MCF 10A (cell line): ENCODE measurements around the gene PABPN1L. TPM values are rescaled to one million over a fixed set of nuclear protein-coding genes. Genes with fewer than 3 reads are reported as not detected.

Experiments used
- BruUV-seq: library from RNA; stranded (reverse); fragments of 400-500 nt; replicated peaks from 2 replicates; lab custom pipeline; 2021; lab: Mats Ljungman, UMichigan
- CTCF ChIA-PET: fragments of 300-600 bp; sonication (Branson Sonifier 250); formaldehyde crosslinking; extraction: SDS; loops from one replicate; lab custom pipeline; 2021; ENCODE audit warnings: antibody characterized with exemption, inconsistent platforms; lab: Yijun Ruan, JAX
- POLR2A ChIA-PET: fragments of 300-600, 350-650 bp; sonication (Branson Sonifier 250); formaldehyde crosslinking; extraction: SDS; loops from one replicate; lab custom pipeline; 2020; ENCODE audit warnings: antibody characterized with exemption, inconsistent platforms; lab: Yijun Ruan, JAX
- DNase-seq: peaks from one replicate; pipeline ENCODE4 v3.0.0-alpha.2; 2018; ENCODE audit not compliant: unreplicated experiment
- H3K27ac Mint-ChIP-seq: one replicate; pipeline ENCODE4 v1.8.0; 2022; ENCODE audit warnings: mild to moderate bottlenecking, low read depth, mixed read lengths; ENCODE audit not compliant: unreplicated experiment
- H3K27me3 Mint-ChIP-seq: one replicate; pipeline ENCODE4 v1.8.0; 2022; ENCODE audit warnings: mixed read lengths; ENCODE audit not compliant: insufficient read depth, unreplicated experiment
- H3K36me3 Mint-ChIP-seq: one replicate; pipeline ENCODE4 v1.8.0; 2022; ENCODE audit warnings: mild to moderate bottlenecking, moderate library complexity, mixed read lengths; ENCODE audit not compliant: insufficient read depth, unreplicated experiment
- H3K4me1 Mint-ChIP-seq: one replicate; pipeline ENCODE4 v1.8.0; 2022; ENCODE audit warnings: mixed read lengths; ENCODE audit not compliant: insufficient read depth, unreplicated experiment
- H3K4me3 Mint-ChIP-seq: one replicate; pipeline ENCODE4 v1.8.0; 2022; ENCODE audit warnings: mild to moderate bottlenecking, moderate library complexity, mixed read lengths; ENCODE audit not compliant: unreplicated experiment
- H3K9me3 Mint-ChIP-seq: one replicate; pipeline ENCODE4 v1.8.0; 2022; ENCODE audit warnings: mixed read lengths; ENCODE audit not compliant: unreplicated experiment
- intact Hi-C: fragments of 100-400 bp; cut with micrococcal nuclease; formaldehyde crosslinking; loops from 2 replicates; pipeline ENCODE4 v1.14.1; 2022
- total RNA-seq: library from RNA; stranded (reverse); gene quantifications from 2 replicates; pipeline ENCODE4 v1.2.3, GENCODE V29; 2022
- TF ChIP-seq, protein P1 (sequence below): fragments of 200-600 bp; IDR thresholded peaks from one replicate; pipeline ENCODE4 v1.8.0; 2022; ENCODE audit warnings: antibody characterized with exemption, mild to moderate bottlenecking; ENCODE audit not compliant: unreplicated experiment

Gene PABPN1L
- total RNA-seq, 1 experiment from 2014 or later: not detected

DNA sequence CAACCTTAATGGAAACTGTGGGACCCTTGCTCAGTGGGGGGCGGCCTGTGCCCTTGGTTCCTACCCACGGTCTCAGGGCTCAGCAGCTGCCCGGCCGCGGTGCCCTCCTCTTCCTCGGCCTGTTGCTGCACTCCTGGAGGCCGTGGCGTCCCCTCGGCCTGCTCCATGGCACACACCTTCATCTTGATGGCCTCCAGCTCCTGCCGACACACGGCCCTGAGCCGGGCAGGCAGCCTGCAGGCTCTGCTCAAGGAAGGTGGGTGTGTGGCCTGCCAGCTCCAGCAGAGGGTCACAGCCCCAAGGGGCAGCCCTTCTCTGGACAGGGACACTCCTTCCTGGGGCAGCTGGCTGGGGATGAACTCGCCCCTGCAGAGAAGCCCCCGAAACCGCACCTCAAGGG lies 718 bp downstream of the PABPN1L start:
- H3K27ac Mint-ChIP-seq: no peak overlapping the region
- H3K4me1 Mint-ChIP-seq: no peaks in the 10 kb centered on the region
- TF ChIP-seq, protein P1, sequence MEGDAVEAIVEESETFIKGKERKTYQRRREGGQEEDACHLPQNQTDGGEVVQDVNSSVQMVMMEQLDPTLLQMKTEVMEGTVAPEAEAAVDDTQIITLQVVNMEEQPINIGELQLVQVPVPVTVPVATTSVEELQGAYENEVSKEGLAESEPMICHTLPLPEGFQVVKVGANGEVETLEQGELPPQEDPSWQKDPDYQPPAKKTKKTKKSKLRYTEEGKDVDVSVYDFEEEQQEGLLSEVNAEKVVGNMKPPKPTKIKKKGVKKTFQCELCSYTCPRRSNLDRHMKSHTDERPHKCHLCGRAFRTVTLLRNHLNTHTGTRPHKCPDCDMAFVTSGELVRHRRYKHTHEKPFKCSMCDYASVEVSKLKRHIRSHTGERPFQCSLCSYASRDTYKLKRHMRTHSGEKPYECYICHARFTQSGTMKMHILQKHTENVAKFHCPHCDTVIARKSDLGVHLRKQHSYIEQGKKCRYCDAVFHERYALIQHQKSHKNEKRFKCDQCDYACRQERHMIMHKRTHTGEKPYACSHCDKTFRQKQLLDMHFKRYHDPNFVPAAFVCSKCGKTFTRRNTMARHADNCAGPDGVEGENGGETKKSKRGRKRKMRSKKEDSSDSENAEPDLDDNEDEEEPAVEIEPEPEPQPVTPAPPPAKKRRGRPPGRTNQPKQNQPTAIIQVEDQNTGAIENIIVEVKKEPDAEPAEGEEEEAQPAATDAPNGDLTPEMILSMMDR: no peak
- peaks cover 9% of the 10 kb centered on the region for H3K36me3 Mint-ChIP-seq
- intact Hi-C loops: no loop called here
- BruUV-seq: no TSS peak
- ChIA-PET POLR2A (no interaction called here), CTCF (interaction anchor here (0.6 kb wide), 1 partner anchor 20 kb away, joined by 4 read pairs; no protein-coding TSS in a partner anchor)
- H3K9me3 Mint-ChIP-seq: no peaks in the 10 kb centered on the region
- no peak for DNase-seq
- H3K27me3 Mint-ChIP-seq: peaks cover 29% of the 10 kb centered on the region
- no peak overlapping the region for H3K4me3 Mint-ChIP-seq

DNA sequence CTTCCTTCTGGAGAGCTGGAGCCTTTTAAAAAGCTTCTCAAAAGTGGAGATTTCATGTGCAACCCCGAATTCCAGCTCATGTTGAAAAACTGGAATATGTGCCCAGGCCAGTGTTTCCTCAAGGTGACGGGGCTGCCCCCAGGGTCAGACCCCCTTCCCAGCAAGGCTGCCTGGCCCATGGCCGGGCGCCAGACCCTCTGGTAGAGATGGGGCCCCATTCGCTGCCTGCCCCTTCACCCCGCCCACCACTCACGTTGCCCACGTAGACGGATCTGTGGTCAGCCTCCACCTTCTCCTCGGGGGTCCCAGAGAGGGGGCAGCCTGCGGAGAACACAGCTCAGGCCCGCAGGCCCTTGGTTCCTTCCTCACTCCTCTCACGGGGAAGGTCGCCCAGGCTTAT lies 1.1 kb downstream of the PABPN1L start:
- no peaks in the 10 kb centered on the region for H3K9me3 Mint-ChIP-seq
- no peak overlapping the region for H3K4me3 Mint-ChIP-seq
- ChIA-PET POLR2A (no interaction called here), CTCF (interaction anchor here (0.6 kb wide), 1 partner anchor 19 kb away, joined by 4 read pairs; no protein-coding TSS in a partner anchor)
- peaks cover 24% of the 10 kb centered on the region for H3K27me3 Mint-ChIP-seq
- intact Hi-C loops: no loop called here
- H3K27ac Mint-ChIP-seq: no peak overlapping the region
- H3K4me1 Mint-ChIP-seq: no peaks in the 10 kb centered on the region
- peaks cover 9% of the 10 kb centered on the region for H3K36me3 Mint-ChIP-seq
- TF ChIP-seq, protein P1: no peak
- DNase-seq: no peak
- BruUV-seq: no TSS peak

DNA sequence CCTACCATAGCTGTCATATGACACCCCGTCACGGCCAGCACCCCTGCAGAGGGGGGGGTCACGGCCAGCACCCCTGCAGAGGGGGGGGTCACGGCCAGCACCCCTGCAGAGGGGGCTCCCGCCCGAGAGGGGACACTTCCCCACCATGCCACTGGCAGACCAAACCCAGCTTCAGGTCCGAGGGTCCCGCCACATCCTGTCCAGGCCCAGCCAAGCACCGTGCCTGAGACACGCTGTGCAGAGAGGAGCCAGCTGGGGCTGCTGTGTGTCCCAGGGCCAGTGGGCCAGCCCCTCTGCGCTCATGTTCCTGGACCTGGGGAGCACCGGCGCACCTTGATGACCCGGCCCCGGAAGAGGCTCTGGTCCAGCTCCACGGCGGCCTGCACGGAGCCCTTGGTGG lies 1.9 kb downstream of the PABPN1L start:
- Mint-ChIP-seq H3K27me3 (peaks cover 16% of the 10 kb centered on the region), H3K27ac (no peak overlapping the region), H3K4me3 (no peak overlapping the region), H3K4me1 (no peaks in the 10 kb centered on the region), H3K36me3 (peaks cover 9% of the 10 kb centered on the region), H3K9me3 (no peaks in the 10 kb centered on the region)
- DNase-seq: no peak
- TF ChIP-seq, protein P1: no peak
- intact Hi-C loops: no loop called here
- POLR2A ChIA-PET: no interaction called here
- CTCF ChIA-PET: interaction anchor here (0.5 to 0.6 kb wide), 3 partner anchors 75 to 303 kb away, joined by 3 read pairs; no protein-coding TSS in a partner anchor
- BruUV-seq: no TSS peak

GRCh38 chr16:88864099-88864498 lies 2.4 kb downstream of the PABPN1L start:
- TF ChIP-seq, protein P1: no peak
- BruUV-seq: no TSS peak
- peaks cover 12% of the 10 kb centered on the region for H3K27me3 Mint-ChIP-seq
- intact Hi-C loops: no loop called here
- no peak for DNase-seq
- H3K4me1 Mint-ChIP-seq: no peaks in the 10 kb centered on the region
- ChIA-PET CTCF (interaction anchor here (0.6 kb wide), 2 partner anchors 75 to 108 kb away, joined by 3 read pairs; no protein-coding TSS in a partner anchor), POLR2A (interaction anchor here (0.6 kb wide), 1 partner anchor 23 kb away, joined by 4 read pairs; no protein-coding TSS in a partner anchor)
- no peak overlapping the region for H3K4me3 Mint-ChIP-seq
- peaks cover 9% of the 10 kb centered on the region for H3K36me3 Mint-ChIP-seq
- H3K9me3 Mint-ChIP-seq: no peaks in the 10 kb centered on the region
- no peak overlapping the region for H3K27ac Mint-ChIP-seq
